Motor neuron (in vitro differentiated cells): ENCODE results near the gene MOB1A. TPM values are rescaled to one million over a fixed set of nuclear protein-coding genes. Genes with fewer than 3 reads are reported as not detected.
"Not testable (repeated sequence)": the region's sequence is repeated elsewhere in the genome, so short reads cannot be mapped to it uniquely, and the experiment has no call there.

Source experiments
- ATAC-seq, 8 experiments: fragments of 200-7000 bp; cut with Tn5 transposase; replicated peaks in 6 of 8; 2 replicates each; pipeline ENCODE4 v1.8.0; 2021; ENCODE audit warnings: mild to moderate bottlenecking in 8 of 8, moderate library complexity in 8 of 8
- H3K27ac ChIP-seq, 2 donors: fragments of 250-450 bp; sonication (Bioruptor Pico); 2 replicates each; pipeline ENCODE4 v1.9.0; 2021; ENCODE audit warnings: antibody characterized with exemption in 2 of 2, mild to moderate bottlenecking in 2 of 2, moderate library complexity in 1 of 2
- H3K4me1 ChIP-seq, 2 donors: fragments of 250-450 bp; sonication (Bioruptor Pico); replicated peaks in 1 of 2; 2 replicates each; pipeline ENCODE4 v1.6.1; 2021; ENCODE audit warnings: antibody characterized with exemption in 2 of 2, mild to moderate bottlenecking in 2 of 2, moderate library complexity in 1 of 2
- H3K4me3 ChIP-seq, 5 donors: fragments of 250-450 bp; sonication (Bioruptor Pico); 2 replicates each; pipeline ENCODE4 v1.9.0; 2021; ENCODE audit warnings: antibody characterized with exemption in 5 of 5, mild to moderate bottlenecking in 5 of 5, moderate library complexity in 4 of 5
- WGBS, 10 experiments: fragments of 450-650 bp; shearing (Covaris generic); methylation state at CpG; one replicate each; pipeline ENCODE4 v1.0.0; 2022; 5-methylcytosine and 5-hydroxymethylcytosine counted together
- in situ Hi-C, 9 experiments: fragments of 400-800 bp; cut with MboI; loops; one replicate each; pipeline ENCODE4 v1.15.0; 2021; ENCODE audit warnings: low sequenced_read_pairs in 9 of 9, low pct_unique_long_range_greater_than_20kb in 2 of 9; ENCODE audit not compliant: unreplicated experiment in 9 of 9
- total RNA-seq, 8 experiments: library from RNA; unstranded; fragments of 300-600 nt; gene quantifications; 2 replicates each; pipeline versions ENCODE4 v1.2.3 to v1.2.4, GENCODE V29; 2022

MOB1A gene
- total RNA-seq, 8 experiments from 2014 or later: 26.8 to 81.6 (median 50.8) TPM

DNA sequence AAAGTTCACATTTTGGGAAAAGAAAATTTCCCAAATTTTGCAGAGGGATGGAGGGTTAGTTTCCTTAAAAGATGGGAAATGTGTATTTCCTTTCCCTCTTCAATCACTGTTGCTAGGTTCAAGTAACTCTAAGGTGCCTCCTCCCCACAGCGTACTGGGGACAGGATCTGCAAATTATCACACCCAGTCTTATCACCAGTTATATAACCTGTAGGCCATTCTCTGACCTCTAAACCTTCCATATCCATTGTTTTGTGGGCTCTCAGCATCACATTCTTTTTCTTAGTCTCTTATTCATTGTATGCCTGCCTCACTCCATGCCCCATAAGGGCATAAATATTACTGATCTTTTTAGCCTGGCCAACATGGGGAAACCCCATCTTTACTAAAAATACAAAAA, 16.1 kb upstream of the MOB1A start:
- Histone ChIP-seq H3K27ac (no peak overlapping the region), H3K4me3 (no peak overlapping the region), H3K4me1 (no peaks in the 10 kb centered on the region)
- no peak for ATAC-seq
- 67 to 100% (median 100%) methylated on average over 1 of the region's 1 CpG; no CpG with 5 or more reads in 2 of the 10 experiments for WGBS, 10 experiments
- in situ Hi-C loops: no loop called here

DNA sequence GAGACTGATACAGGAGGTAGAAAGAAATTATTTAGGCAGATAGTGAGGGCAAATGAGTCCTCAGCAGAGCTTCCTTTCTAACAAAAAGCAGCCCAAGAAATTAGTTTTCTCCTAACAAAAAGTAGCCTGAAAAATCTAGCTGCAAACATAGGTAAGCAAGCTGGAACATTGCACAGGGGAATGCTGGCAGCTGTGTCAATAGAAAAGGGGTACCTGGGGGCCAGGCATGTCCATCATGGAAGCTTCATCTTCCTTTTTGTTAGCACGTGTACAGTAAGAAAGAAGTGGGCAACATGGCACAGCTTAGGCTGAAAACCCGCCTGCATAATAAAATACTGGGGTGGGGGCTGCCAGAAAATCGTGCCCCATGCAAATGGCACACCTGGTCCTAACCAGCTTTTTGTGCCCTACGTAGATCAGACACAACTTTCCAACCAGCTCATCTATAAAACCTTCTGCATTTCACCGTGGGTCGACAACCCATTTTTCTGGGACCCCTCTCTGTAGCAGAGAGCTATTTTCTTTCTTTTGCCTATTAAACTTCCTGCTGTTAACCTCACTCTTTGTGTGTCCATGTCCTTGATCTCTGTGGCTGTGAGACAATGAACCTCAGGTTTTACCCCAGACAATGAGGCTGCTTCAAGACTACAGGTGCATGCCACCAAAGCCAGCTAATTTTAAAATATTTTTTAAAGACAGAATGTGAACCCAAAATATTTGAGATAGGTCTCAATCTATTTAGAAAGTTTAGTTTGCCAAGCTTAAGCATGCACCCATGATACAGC, 13.1 kb upstream of the MOB1A start:
- in situ Hi-C loops: no loop called here
- Histone ChIP-seq H3K4me3 (no peak overlapping the region), H3K27ac (no peak overlapping the region), H3K4me1 (no peaks in the 10 kb centered on the region)
- ATAC-seq: no peak
- WGBS, 10 experiments: 0 to 100% (median 65%) methylated on average over 1 to 6 of the region's 6 CpGs

DNA sequence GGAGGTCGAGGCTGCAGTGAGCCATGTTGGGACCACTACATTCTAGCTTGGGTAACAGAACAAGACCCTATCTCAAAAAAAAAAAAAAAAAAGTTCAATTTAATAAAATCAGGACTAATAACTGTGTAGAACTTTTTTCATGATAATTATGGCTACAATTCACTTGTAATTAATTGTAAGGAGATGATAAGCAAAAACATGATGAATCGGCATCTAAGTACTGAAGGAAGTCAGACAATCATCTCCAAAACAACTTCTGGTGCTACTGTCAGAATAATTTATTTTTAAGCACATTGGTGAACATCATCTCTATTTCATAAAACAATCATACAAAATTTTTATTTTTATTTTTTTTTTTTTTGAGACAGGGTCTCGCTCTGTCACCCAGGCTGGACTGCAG, 10.0 kb upstream of the MOB1A start:
- no peak overlapping the region for H3K27ac ChIP-seq
- WGBS, 10 experiments: 41 to 100% (median 90%) methylated on average over 2 to 3 of the region's 3 CpGs; no CpG with 5 or more reads in 1 of the 10 experiments
- in situ Hi-C loops: no loop called here

DNA sequence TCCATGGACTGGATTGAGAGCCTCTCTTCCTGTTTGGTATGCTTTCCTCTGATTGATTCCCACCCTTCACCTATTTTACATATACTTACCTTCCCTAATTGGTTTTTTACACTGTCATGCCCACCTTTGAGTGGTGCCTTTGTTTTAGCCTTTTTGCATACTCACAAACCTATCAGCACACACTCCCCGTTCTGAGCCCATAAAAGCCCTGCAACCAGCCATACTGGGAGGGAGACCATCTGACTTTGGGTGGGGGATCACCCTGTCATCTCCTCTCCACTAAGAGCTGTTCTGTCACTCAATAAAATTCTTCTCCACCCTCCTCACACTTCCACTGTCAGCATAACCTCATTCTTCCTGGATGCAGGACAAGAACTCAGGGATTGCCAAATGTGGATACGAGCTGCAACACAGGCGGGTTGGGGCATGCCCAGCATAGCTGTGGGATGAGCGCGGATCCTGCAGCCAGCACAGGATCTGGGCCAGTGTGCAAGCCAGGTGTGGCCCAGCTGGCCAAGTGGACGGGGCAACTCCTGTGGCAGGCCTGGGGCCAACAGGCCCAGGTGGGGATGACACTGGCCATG, 9.4 kb upstream of the MOB1A start:
- WGBS, 10 experiments: 0 to 100% (median 80%) methylated on average over 1 to 5 of the region's 6 CpGs; no CpG with 5 or more reads in 3 of the 10 experiments
- Histone ChIP-seq H3K4me1 (no peaks in the 10 kb centered on the region), H3K4me3 (no peak overlapping the region), H3K27ac (no peak overlapping the region)
- ATAC-seq: peak in 3 of 8 experiments; percentile 61 to 97 (median 95)
- in situ Hi-C loops: no loop called here

More for the DNA sequence above, 10.0 kb upstream of the MOB1A start:
- Histone ChIP-seq H3K4me3 (no peak overlapping the region), H3K4me1 (no peaks in the 10 kb centered on the region)
- ATAC-seq: no peak

DNA sequence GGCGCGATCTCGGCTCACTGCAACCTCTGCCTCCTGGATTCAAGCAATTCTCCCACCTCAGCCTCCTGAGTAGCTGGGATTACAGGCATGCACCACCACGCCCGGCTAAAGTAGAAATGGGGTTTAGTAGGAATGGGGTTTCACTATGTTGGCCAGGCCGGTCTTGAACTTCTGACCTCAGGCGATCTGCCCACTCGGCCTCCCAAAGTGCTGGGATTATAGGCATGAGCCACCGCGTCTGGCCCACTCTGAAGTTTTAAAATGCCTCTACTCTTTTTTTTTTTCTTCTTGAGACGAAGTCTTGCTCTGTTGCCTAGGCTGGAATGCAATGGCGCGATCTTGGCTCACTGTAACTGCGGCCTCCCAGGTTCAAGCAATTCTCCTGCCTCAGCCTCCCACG, 8.0 kb upstream of the MOB1A start:
- WGBS, 10 experiments: 90 to 100% (median 95%) methylated on average over 1 to 8 of the region's 15 CpGs; no CpG with 5 or more reads in 4 of the 10 experiments
- ATAC-seq, H3K4me1 ChIP-seq, H3K4me3 ChIP-seq, in situ Hi-C loops, H3K27ac ChIP-seq: not testable (repeated sequence)

DNA sequence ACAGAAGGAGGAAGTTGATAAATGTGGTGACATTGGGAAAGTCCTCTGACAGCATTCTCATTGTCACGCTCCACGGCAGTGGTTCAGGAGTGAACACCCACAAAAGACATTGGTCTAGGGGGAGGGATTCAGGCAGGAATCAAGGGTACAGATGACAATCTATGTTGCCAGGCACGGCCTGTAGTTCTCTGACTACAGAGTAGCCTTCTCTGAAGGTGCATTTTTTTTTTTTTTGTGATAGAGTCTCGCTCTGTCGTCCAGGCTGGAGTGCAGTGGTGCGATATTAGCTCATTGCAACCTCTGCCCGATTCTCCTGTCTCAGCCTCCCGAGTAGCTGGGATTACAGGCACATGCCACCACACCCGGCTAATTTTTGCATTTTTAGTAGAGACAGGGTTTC, 7.4 kb upstream of the MOB1A start:
- H3K4me1 ChIP-seq: peaks cover 0 to 6% of the 10 kb centered on the region in 2 donors
- H3K27ac ChIP-seq: no peak overlapping the region
- H3K4me3 ChIP-seq: no peak overlapping the region
- WGBS, 10 experiments: 60 to 90% (median 74%) methylated on average over 1 to 8 of the region's 9 CpGs; no CpG with 5 or more reads in 4 of the 10 experiments
- ATAC-seq: peak in 4 of 8 experiments; percentile 65 to 81 (median 70)
- in situ Hi-C loops: no loop called here

DNA sequence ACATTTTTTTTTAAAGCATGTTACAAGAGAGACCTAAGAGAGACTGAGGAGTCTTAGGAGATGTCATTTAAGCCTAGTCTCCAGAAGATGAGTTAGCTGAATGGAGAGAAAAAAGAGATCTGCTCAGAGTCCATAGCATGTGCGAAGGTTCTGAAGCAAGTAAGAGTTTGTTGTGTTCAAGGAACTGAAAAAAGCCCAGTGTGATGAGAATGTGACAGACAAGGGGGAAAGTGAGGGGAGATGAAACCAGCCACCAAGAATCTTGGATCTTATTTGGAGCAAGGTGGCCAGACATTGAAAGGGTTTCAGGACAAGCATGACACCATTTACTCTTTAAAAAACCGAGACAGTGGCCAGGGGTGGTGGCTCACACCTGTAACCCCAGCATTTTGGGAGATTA, 5.2 kb upstream of the MOB1A start:
- in situ Hi-C loops: no loop called here
- no peak for ATAC-seq
- Histone ChIP-seq H3K4me1 (peaks cover 0 to 6% of the 10 kb centered on the region in 2 donors), H3K27ac (no peak overlapping the region), H3K4me3 (no peak overlapping the region)
- 57 to 100% (median 94%) methylated on average over 1 to 2 of the region's 2 CpGs; no CpG with 5 or more reads in 1 of the 10 experiments for WGBS, 10 experiments

DNA sequence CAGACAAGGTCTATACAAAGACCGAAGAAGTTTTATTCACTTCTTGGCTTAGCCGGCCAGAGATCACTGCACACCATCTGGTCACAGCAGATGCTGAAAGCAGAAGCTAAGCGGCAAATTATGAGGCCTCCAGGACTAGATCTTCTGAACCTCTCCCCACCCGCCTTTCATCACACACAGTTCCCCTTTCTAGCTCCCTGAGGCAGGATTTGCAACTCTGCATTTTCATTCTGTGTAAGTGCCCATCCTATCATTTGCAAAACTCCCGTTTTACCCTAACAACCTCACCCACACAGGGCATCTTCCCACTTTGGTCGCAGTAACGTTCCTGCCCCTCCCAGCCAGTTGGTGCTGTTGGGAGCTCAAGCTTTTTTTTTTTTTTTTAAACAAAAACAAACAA, 3.1 kb upstream of the MOB1A start:
- Histone ChIP-seq H3K4me1 (peaks cover 4 to 14% of the 10 kb centered on the region in 2 donors), H3K27ac (no peak overlapping the region), H3K4me3 (no peak overlapping the region)
- ATAC-seq: peak in 3 of 8 experiments; percentile 36 to 42 (median 38)
- in situ Hi-C loops: no loop called here
- 0 to 57% (median 12%) methylated on average over 1 to 6 of the region's 7 CpGs; no CpG with 5 or more reads in 2 of the 10 experiments for WGBS, 10 experiments

DNA sequence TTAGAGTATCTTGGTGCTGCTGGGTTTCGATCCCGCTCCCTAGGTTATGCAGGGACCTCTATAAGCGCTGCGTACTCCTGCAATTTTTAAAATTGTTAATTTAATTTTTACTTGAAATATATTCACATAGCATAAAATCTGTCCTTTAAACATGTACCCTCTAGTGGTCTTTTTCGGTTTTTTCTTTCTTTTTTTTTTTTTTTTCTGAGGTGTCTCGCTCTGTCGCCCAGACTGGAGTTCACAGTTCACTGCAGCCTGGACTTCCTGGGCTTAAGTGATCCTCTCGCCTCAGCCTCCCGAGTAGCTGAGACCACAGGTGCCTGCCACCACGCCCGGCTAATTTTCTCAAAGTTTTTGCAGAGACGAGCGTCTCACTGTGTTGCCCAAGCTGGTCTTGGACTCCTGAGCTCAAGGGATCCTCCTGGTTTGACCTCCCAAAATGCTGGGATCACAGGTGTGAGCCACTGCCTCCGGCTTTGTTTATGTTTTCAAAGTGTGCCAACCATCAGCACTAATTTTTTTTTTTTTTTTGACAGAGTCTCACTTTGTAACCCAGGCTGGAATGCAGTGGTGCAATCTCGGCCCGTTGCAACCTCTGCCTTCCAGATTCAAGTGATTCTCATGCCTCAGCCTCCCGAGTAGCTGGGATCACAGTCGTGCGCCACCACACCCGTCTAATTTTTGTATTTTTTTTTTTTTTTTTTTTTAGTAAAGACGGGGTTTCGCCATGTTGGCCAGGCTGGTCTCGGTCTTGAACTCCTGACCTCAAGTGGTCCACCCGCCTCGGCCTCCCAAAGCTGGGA, 585 bp upstream of the MOB1A start:
- ATAC-seq: peak in 7 of 8 experiments; percentile 4 to 33 (median 23)
- in situ Hi-C loops: no loop called here
- Histone ChIP-seq H3K27ac (peak overlapping the region in 1 of 2 donors; percentile 0), H3K4me3 (peak overlapping the region; percentile 62 to 90 (median 76)), H3K4me1 (peaks cover 4 to 14% of the 10 kb centered on the region in 2 donors)
- WGBS, 10 experiments: 5 to 72% (median 33%) methylated on average over 5 to 16 of the region's 25 CpGs

DNA sequence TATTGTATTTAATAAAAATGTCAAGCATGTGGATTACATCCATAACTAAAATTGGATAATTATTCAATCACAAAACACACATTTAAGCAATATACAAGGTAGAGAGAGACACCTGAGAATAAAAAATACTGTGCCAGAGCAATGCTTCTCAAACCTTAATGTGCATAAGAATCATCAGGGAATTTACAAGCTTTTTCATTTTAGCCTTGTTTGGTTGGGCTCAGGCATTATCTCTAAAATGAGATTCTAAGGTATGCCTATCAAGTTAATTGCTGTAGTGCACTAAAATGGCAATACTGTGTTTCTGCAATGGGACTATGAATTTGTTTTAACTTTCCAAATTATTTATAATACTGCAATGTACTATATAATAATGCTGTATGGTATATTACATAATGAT, 983 bp downstream of the MOB1A start:
- no peak for ATAC-seq
- H3K27ac ChIP-seq: no peak overlapping the region
- H3K4me3 ChIP-seq: peak overlapping the region; percentile 62 to 90 (median 76)
- H3K4me1 ChIP-seq: peaks cover 4 to 14% of the 10 kb centered on the region in 2 donors
- in situ Hi-C loops: no loop called here

DNA sequence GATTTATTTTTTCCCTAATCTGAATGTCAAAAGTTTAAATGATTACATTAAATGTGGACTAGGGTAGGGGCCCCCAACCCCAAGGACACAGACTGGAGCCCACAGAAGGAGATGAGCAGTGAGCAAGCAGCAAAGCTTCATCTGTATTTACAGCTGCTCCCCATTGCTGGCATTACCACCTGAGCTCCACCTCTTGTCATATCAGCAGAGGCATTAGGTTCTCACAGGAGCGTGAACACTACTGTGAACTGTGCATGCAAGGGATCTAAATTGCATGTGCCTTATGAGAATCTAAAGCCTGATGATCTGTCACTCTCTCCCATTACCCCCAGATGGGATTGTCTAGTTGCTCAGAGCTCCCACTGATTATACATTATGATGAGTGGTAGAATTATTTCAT, 3.8 kb downstream of the MOB1A start:
- H3K27ac ChIP-seq: no peak overlapping the region
- 80 to 100% (median 100%) methylated on average over 1 of the region's 1 CpG; no CpG with 5 or more reads in 5 of the 10 experiments for WGBS, 10 experiments
- in situ Hi-C loops: loop anchor here in 5 of 9 experiments (25.0 kb wide), 1 partner anchor 338 kb away; the partner anchor contains the start of gene STAMBP (in 5 of the 5)

DNA sequence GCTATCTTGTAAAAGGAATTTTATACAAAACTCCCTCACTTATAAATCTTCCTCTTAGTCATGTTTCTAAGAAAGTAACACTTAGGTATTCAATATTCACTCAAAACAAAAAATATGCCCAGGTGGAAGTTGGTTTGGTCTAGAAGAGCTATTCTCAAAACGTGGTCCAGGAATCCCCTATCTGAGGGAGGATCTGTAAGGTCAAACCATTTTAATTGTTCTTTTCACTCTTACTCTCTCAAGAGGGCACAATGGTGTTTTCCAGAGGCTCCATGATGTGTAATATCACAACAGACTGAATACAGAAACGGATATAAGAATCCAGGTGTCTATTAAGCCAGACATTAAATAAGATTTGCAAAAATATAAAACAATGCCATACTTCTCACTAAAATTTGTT, 9.9 kb downstream of the MOB1A start:
- no peaks in the 10 kb centered on the region for H3K4me1 ChIP-seq
- in situ Hi-C loops: loop anchor here in 5 of 9 experiments (25.0 kb wide), 1 partner anchor 331 kb away; the partner anchor contains the start of gene STAMBP (in 5 of the 5)
- H3K27ac ChIP-seq: no peak overlapping the region
- H3K4me3 ChIP-seq: no peak overlapping the region
- ATAC-seq: no peak
- WGBS, 10 experiments: 23 to 100% (median 87%) methylated on average over 1 to 2 of the region's 2 CpGs; no CpG with 5 or more reads in 1 of the 10 experiments

More for the DNA sequence above, 3.8 kb downstream of the MOB1A start:
- Histone ChIP-seq H3K4me3 (no peak overlapping the region), H3K4me1 (peaks cover 4 to 8% of the 10 kb centered on the region in 2 donors)
- ATAC-seq: no peak
